K562 (cell line): ENCODE results near the gene ZNF513. TPM values are rescaled to one million over a fixed set of nuclear protein-coding genes. Genes with fewer than 3 reads are reported as not detected.

Experiments used
- ATAC-seq: fragments of 200-7000 bp; cut with Tn5 transposase; 3 replicates; pipeline ENCODE4 v1.9.1; 2020; ENCODE audit warnings: moderate library complexity
- BruUV-seq: library from RNA; stranded (reverse); fragments of 400-500 nt; replicated peaks from 2 replicates; lab custom pipeline; 2021; lab: Mats Ljungman, UMichigan
- CTCF ChIA-PET: fragments of 300-600 bp; formaldehyde crosslinking; extraction: SDS; loops from one replicate; lab custom pipeline; 2021; ENCODE audit warnings: low intra/inter-chr PET ratio; lab: Yijun Ruan, JAX
- POLR2A ChIA-PET: fragments of 300-600, 350-650 bp; sonication (Branson Sonifier 250); formaldehyde crosslinking; extraction: SDS; loops from one replicate; lab custom pipeline; 2021; ENCODE audit warnings: antibody characterized with exemption, inconsistent platforms; lab: Yijun Ruan, JAX
- DNase-seq, 4 experiments: peaks; one replicate each; pipeline versions ENCODE4 v3.0.0 to v3.0.0-alpha.2; 2011 to 2018; ENCODE audit warnings: low spot score in 3 of 4, mixed read lengths in 3 of 4; ENCODE audit errors: extremely low read depth in 1 of 4
- FAIRE-seq: peaks from 2 replicates; lab custom pipeline; 2011; peaks lifted over from hg19 to GRCh38; lab: Jason Lieb, UNC
- H2AFZ ChIP-seq: 2 replicates; pipeline ENCODE4 v1.6.0; 2011; ENCODE audit warnings: low read depth, low read length, control low read depth, inconsistent platforms
- H3K27ac ChIP-seq: fragments of 200-600 bp; 3 replicates; pipeline ENCODE4 v1.8.0; 2011; ENCODE audit warnings: low read depth, mild to moderate bottlenecking, control low read depth, inconsistent platforms, low read length, moderate library complexity, mixed read lengths; ENCODE audit errors: extremely low read depth
- H3K27me3 ChIP-seq, 2 experiments: fragments of 300-600 bp in 1 of 2; 2 replicates in 1 of 2; 3 replicates in 1 of 2; pipeline versions ENCODE4 v1.6.0 to v1.8.0; 2011; ENCODE audit warnings: inconsistent platforms in 2 of 2, low read length in 2 of 2, mild to moderate bottlenecking in 1 of 2, mixed read lengths in 1 of 2, moderate library complexity in 1 of 2; ENCODE audit not compliant: control insufficient read depth in 2 of 2, insufficient read depth in 2 of 2
- H3K36me3 ChIP-seq: fragments of 300-600 bp; 3 replicates; pipeline ENCODE4 v1.8.0; 2011; ENCODE audit warnings: mild to moderate bottlenecking, low read length, inconsistent platforms; ENCODE audit not compliant: control insufficient read depth, insufficient read depth
- H3K4me1 ChIP-seq, 2 experiments: fragments of 200-600 bp in 1 of 2; replicated peaks in 1 of 2; 2 replicates in 1 of 2; 3 replicates in 1 of 2; pipeline versions ENCODE4 v1.5.1 to v1.8.0; 2011; ENCODE audit warnings: inconsistent platforms in 2 of 2, low read length in 2 of 2, mild to moderate bottlenecking in 1 of 2, mixed read lengths in 1 of 2, moderate library complexity in 1 of 2; ENCODE audit not compliant: control insufficient read depth in 2 of 2, insufficient read depth in 2 of 2
- H3K4me2 ChIP-seq: 2 replicates; pipeline ENCODE4 v1.6.1; 2011; ENCODE audit warnings: low read length, control low read depth, inconsistent platforms, mixed read lengths; ENCODE audit not compliant: insufficient read depth
- H3K4me3 ChIP-seq: fragments of 200-600 bp; sonication (generic), shearing (Covaris generic); 2 replicates; pipeline ENCODE4 v1.5.1; 2016; ENCODE audit warnings: control low read depth, inconsistent platforms
- H3K79me2 ChIP-seq: fragments of 200-600 bp; 3 replicates; pipeline ENCODE4 v1.8.0; 2011; ENCODE audit warnings: low read length, inconsistent platforms; ENCODE audit not compliant: control insufficient read depth, insufficient read depth
- H3K9ac ChIP-seq, 2 experiments: 2 replicates each; pipeline versions ENCODE4 v1.6.0 to v1.6.1; 2011; ENCODE audit warnings: low read depth in 2 of 2, low read length in 2 of 2, control low read depth in 1 of 2, inconsistent platforms in 1 of 2, mild to moderate bottlenecking in 1 of 2, mixed read lengths in 1 of 2; ENCODE audit not compliant: insufficient read depth in 1 of 2
- H3K9me1 ChIP-seq: one replicate; pipeline ENCODE4 v1.6.0; 2011; ENCODE audit warnings: inconsistent platforms, mild to moderate bottlenecking, low read length, moderate library complexity; ENCODE audit not compliant: control insufficient read depth, insufficient read depth
- H3K9me3 ChIP-seq: replicated peaks from 2 replicates; pipeline ENCODE4 v1.5.1; 2011; ENCODE audit warnings: low read depth, low read length, inconsistent platforms; ENCODE audit not compliant: control insufficient read depth, insufficient read depth
- H4K20me1 ChIP-seq: replicated peaks from 2 replicates; pipeline ENCODE4 v1.6.1; 2011; ENCODE audit warnings: low read length, inconsistent platforms, mixed read lengths; ENCODE audit not compliant: control insufficient read depth, insufficient read depth
- POLR2A ChIP-seq: fragments of 450-650 bp; conservative IDR thresholded peaks from 2 replicates; pipeline ENCODE4 v1.6.1; 2016
- RBM39 ChIP-seq: fragments of 200-400 bp; formaldehyde crosslinking; optimal IDR thresholded peaks from 2 replicates; pipeline ENCODE3; 2018; ENCODE audit warnings: low read depth, low read length
- SMAD1 ChIP-seq: fragments of 150-350 bp; IDR thresholded peaks from 2 replicates; pipeline ENCODE4 v1.6.1; 2014; ENCODE audit warnings: low read length, low read depth; ENCODE audit not compliant: partially characterized antibody
- SUPT5H ChIP-seq: fragments of 450-650 bp; IDR thresholded peaks from 2 replicates; pipeline ENCODE4 v1.6.1; 2016
- WGBS: fragments of 100-300 bp; shearing (Covaris generic); methylation state at CpG from one replicate; pipeline ENCODE4 v1.1.6; 2016; ENCODE audit warnings: low coverage, mixed read lengths; ENCODE audit not compliant: insufficient coverage; ENCODE audit errors: missing lambda C conversion rate; 5-methylcytosine and 5-hydroxymethylcytosine counted together
- in situ Hi-C: fragments of 300-500 bp; cut with MboI; formaldehyde crosslinking; loops from 4 replicates; pipeline ENCODE4 v1.15.0; 2018; ENCODE audit warnings: inconsistent platforms, mixed read lengths
- intact Hi-C: fragments of 100-400 bp; cut with micrococcal nuclease; formaldehyde crosslinking; loops from 2 replicates; pipeline ENCODE4 v1.14.2; 2022
- polyA plus RNA-seq, 8 experiments: library from polyadenylated mRNA; depleted of rRNA in 4 of 8; stranded (reverse) in 5 of 8; unstranded in 3 of 8; fragments of >200 nt; fragmentation: Nextera tagmentation in 2 of 8; fragmentation: Illumina TruSeq in 1 of 8; extraction: Ambion mirVana in 2 of 8; extraction: Trizol in 1 of 8; gene quantifications; 2 replicates each; pipeline versions ENCODE4 v1.2.1 to v1.2.3, GENCODE V29; 2011 to 2014; ENCODE audit warnings: inconsistent platforms in 1 of 8, missing spikeins in 1 of 8
- total RNA-seq, 7 experiments: library from RNA; depleted of rRNA in 6 of 7; stranded (reverse); fragments of >200 nt in 6 of 7; fragmentation: Illumina TruSeq in 2 of 7; extraction: Trizol in 2 of 7; gene quantifications; 2 replicates each; pipeline versions ENCODE4 v1.2.1 to v1.2.3, GENCODE V29; 2011 to 2021; ENCODE audit warnings: low replicate concordance in 1 of 7
- TF ChIP-seq, protein P1 (sequence below): fragments of 450-650 bp; IDR thresholded peaks from 2 replicates; pipeline ENCODE4 v1.6.1; 2016; ENCODE audit warnings: mild to moderate bottlenecking, moderate library complexity
- TF ChIP-seq, protein P2 (sequence below), 3 experiments: fragments of 200-800 bp in 1 of 3; fragments of 250-450 bp in 1 of 3; fragments of 450-650 bp in 1 of 3; sonication (Bioruptor Pico) in 1 of 3; sonication (Bioruptor generic) in 1 of 3; formaldehyde crosslinking in 1 of 3; IDR thresholded peaks; 2 replicates each; pipeline versions ENCODE4 v1.6.1 to v1.8.0; 2016 to 2022; ENCODE audit warnings: mild to moderate bottlenecking in 2 of 3, missing genetic modification characterization in 2 of 3, missing compliant biosample characterization in 1 of 3, moderate library complexity in 1 of 3

The ZNF513 gene
- total and polyA plus RNA-seq, 9 of the 15 experiments (the other 6 are each of a cell fraction or from before 2014, with no cell fraction given), result 0.04 to 13.6 (median 4.4) TPM

DNA sequence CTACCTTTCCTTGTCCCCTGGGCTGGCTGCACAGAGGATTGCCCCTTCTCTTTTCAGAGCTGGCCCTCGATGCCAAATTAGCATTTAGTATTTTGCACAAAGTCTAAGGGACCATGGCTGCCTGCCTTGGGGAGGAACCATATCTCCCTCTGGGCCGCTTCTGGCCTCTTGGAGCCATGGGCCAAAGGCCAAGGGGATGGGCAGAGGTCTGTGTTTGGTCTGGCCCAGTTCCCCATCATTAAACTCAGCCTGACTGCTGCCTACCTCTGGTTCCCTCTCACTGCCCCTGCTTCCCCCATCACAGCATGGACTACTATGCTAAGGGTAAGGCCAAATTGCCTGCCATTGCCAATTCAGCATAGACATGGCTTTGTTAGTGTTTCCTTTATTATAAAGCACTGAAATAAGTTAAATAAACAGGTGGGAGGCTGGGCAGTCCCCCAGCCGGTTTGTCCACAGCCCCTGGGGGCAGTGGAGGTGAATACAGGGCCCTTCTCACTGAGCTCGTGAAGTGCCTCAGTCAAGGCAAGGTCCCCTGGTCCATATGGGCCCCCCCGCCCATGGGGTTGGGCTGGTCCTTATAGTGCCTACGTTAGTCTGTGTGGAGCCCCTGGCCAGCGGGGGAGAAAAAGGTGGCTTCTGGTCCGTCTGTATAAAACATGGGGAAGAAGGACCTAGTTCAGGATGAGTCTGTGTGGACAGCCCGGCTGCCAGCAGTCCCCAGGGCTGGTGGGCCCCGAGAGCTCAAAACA, 3.5 kb downstream of the ZNF513 start:
- no peak overlapping the region for H3K9ac ChIP-seq
- intact Hi-C loops, result no loop called here
- in situ Hi-C loops, result no loop called here
- no peaks in the 10 kb centered on the region for H3K9me1 ChIP-seq
- peaks cover 83% of the 10 kb centered on the region for H3K36me3 ChIP-seq
- H3K27me3 ChIP-seq, result no peaks in the 10 kb centered on the region
- H3K4me2 ChIP-seq, result no peak overlapping the region
- ATAC-seq (no peak), DNase-seq (no peak), FAIRE-seq (no peak)
- no peak overlapping the region for H3K4me3 ChIP-seq
- ChIA-PET POLR2A (no interaction called here), CTCF (no interaction called here)
- no peaks in the 10 kb centered on the region for H3K9me3 ChIP-seq
- peaks cover 31% of the 10 kb centered on the region for H3K79me2 ChIP-seq
- H3K4me1 ChIP-seq, result peaks cover 12 to 45% of the 10 kb centered on the region in 2 experiments
- no peak overlapping the region for H3K27ac ChIP-seq
- BruUV-seq, result no TSS peak
- WGBS, result 68% methylated on average over 7 of the region's 10 CpGs
- no peak overlapping the region for H2AFZ ChIP-seq
- H4K20me1 ChIP-seq, result no peaks in the 10 kb centered on the region
- TF ChIP-seq RBM39 (no peak), SMAD1 (no peak), POLR2A (0 out of 2 replicates have a peak, but pooled peaks have one; percentile 14), SUPT5H (0 out of 2 replicates have a peak, but pooled peaks have one; percentile 27)
- TF ChIP-seq, protein P1, sequence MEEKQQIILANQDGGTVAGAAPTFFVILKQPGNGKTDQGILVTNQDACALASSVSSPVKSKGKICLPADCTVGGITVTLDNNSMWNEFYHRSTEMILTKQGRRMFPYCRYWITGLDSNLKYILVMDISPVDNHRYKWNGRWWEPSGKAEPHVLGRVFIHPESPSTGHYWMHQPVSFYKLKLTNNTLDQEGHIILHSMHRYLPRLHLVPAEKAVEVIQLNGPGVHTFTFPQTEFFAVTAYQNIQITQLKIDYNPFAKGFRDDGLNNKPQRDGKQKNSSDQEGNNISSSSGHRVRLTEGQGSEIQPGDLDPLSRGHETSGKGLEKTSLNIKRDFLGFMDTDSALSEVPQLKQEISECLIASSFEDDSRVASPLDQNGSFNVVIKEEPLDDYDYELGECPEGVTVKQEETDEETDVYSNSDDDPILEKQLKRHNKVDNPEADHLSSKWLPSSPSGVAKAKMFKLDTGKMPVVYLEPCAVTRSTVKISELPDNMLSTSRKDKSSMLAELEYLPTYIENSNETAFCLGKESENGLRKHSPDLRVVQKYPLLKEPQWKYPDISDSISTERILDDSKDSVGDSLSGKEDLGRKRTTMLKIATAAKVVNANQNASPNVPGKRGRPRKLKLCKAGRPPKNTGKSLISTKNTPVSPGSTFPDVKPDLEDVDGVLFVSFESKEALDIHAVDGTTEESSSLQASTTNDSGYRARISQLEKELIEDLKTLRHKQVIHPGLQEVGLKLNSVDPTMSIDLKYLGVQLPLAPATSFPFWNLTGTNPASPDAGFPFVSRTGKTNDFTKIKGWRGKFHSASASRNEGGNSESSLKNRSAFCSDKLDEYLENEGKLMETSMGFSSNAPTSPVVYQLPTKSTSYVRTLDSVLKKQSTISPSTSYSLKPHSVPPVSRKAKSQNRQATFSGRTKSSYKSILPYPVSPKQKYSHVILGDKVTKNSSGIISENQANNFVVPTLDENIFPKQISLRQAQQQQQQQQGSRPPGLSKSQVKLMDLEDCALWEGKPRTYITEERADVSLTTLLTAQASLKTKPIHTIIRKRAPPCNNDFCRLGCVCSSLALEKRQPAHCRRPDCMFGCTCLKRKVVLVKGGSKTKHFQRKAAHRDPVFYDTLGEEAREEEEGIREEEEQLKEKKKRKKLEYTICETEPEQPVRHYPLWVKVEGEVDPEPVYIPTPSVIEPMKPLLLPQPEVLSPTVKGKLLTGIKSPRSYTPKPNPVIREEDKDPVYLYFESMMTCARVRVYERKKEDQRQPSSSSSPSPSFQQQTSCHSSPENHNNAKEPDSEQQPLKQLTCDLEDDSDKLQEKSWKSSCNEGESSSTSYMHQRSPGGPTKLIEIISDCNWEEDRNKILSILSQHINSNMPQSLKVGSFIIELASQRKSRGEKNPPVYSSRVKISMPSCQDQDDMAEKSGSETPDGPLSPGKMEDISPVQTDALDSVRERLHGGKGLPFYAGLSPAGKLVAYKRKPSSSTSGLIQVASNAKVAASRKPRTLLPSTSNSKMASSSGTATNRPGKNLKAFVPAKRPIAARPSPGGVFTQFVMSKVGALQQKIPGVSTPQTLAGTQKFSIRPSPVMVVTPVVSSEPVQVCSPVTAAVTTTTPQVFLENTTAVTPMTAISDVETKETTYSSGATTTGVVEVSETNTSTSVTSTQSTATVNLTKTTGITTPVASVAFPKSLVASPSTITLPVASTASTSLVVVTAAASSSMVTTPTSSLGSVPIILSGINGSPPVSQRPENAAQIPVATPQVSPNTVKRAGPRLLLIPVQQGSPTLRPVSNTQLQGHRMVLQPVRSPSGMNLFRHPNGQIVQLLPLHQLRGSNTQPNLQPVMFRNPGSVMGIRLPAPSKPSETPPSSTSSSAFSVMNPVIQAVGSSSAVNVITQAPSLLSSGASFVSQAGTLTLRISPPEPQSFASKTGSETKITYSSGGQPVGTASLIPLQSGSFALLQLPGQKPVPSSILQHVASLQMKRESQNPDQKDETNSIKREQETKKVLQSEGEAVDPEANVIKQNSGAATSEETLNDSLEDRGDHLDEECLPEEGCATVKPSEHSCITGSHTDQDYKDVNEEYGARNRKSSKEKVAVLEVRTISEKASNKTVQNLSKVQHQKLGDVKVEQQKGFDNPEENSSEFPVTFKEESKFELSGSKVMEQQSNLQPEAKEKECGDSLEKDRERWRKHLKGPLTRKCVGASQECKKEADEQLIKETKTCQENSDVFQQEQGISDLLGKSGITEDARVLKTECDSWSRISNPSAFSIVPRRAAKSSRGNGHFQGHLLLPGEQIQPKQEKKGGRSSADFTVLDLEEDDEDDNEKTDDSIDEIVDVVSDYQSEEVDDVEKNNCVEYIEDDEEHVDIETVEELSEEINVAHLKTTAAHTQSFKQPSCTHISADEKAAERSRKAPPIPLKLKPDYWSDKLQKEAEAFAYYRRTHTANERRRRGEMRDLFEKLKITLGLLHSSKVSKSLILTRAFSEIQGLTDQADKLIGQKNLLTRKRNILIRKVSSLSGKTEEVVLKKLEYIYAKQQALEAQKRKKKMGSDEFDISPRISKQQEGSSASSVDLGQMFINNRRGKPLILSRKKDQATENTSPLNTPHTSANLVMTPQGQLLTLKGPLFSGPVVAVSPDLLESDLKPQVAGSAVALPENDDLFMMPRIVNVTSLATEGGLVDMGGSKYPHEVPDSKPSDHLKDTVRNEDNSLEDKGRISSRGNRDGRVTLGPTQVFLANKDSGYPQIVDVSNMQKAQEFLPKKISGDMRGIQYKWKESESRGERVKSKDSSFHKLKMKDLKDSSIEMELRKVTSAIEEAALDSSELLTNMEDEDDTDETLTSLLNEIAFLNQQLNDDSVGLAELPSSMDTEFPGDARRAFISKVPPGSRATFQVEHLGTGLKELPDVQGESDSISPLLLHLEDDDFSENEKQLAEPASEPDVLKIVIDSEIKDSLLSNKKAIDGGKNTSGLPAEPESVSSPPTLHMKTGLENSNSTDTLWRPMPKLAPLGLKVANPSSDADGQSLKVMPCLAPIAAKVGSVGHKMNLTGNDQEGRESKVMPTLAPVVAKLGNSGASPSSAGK, result no peak
- TF ChIP-seq, protein P2, sequence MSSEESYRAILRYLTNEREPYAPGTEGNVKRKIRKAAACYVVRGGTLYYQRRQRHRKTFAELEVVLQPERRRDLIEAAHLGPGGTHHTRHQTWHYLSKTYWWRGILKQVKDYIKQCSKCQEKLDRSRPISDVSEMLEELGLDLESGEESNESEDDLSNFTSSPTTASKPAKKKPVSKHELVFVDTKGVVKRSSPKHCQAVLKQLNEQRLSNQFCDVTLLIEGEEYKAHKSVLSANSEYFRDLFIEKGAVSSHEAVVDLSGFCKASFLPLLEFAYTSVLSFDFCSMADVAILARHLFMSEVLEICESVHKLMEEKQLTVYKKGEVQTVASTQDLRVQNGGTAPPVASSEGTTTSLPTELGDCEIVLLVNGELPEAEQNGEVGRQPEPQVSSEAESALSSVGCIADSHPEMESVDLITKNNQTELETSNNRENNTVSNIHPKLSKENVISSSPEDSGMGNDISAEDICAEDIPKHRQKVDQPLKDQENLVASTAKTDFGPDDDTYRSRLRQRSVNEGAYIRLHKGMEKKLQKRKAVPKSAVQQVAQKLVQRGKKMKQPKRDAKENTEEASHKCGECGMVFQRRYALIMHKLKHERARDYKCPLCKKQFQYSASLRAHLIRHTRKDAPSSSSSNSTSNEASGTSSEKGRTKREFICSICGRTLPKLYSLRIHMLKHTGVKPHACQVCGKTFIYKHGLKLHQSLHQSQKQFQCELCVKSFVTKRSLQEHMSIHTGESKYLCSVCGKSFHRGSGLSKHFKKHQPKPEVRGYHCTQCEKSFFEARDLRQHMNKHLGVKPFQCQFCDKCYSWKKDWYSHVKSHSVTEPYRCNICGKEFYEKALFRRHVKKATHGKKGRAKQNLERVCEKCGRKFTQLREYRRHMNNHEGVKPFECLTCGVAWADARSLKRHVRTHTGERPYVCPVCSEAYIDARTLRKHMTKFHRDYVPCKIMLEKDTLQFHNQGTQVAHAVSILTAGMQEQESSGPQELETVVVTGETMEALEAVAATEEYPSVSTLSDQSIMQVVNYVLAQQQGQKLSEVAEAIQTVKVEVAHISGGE (CRISPR knock-in tag; IDR thresholded peaks at IDR 0.05), result no peak
